Activated T-cell treated with anti-CD3 and anti-CD28 coated beads, Interleukin-2, amount 50 U/mL, for 1 hour (primary cell): ENCODE measurements around the gene MIGA2.

Experiments
- DNase-seq: peaks from one replicate; pipeline ENCODE4 v3.0.0-alpha.2; 2020

Gene MIGA2

GRCh38 chr9:129038109-129038852, 1.9 kb downstream of the MIGA2 start:
- DNase-seq, result no peak

- no peak for DNase-seq
These were observed 3.8 kb downstream of the MIGA2 start for GRCh38 chr9:129040113-129040643.

- DNase-seq, result no peak
These were observed 5.6 kb downstream of the MIGA2 start for GRCh38 chr9:129042016-129042415.

GRCh38 chr9:129052592-129052991, 16.2 kb downstream of the MIGA2 start:
- no peak for DNase-seq

- no peak for DNase-seq
These were observed 16.6 kb downstream of the MIGA2 start for GRCh38 chr9:129053020-129053419.

- no peak for DNase-seq
These were observed 17.9 kb downstream of the MIGA2 start for GRCh38 chr9:129054163-129054851.

GRCh38 chr9:129058965-129059795, 22.8 kb downstream of the MIGA2 start:
- no peak for DNase-seq

- no peak for DNase-seq
These were observed 23.7 kb downstream of the MIGA2 start for GRCh38 chr9:129059796-129060785.

GRCh38 chr9:129060991-129061390, 24.6 kb downstream of the MIGA2 start:
- no peak for DNase-seq

- no peak for DNase-seq
These were observed 26.6 kb downstream of the MIGA2 start for GRCh38 chr9:129063061-129063460.

GRCh38 chr9:129064499-129064908, 28.1 kb downstream of the MIGA2 start:
- DNase-seq, result no peak

- DNase-seq, result no peak
These were observed 31.7 kb downstream of the MIGA2 start for GRCh38 chr9:129068110-129068509.

- peak; percentile 59 for DNase-seq
These were observed 32.8 kb downstream of the MIGA2 start for GRCh38 chr9:129068990-129069861.

- no peak for DNase-seq
These were observed 33.6 kb downstream of the MIGA2 start for GRCh38 chr9:129069862-129070641.

- DNase-seq, result no peak
These were observed 34.5 kb downstream of the MIGA2 start for GRCh38 chr9:129070696-129071525.

- DNase-seq, result no peak
These were observed 35.2 kb downstream of the MIGA2 start for GRCh38 chr9:129071526-129072126.

- no peak for DNase-seq
These were observed 35.7 kb downstream of the MIGA2 start for GRCh38 chr9:129072171-129072570.

GRCh38 chr9:129073404-129073803, 37.0 kb downstream of the MIGA2 start:
- DNase-seq, result no peak

- no peak for DNase-seq
These were observed 37.7 kb downstream of the MIGA2 start for GRCh38 chr9:129074106-129074505.
